Measurements from ENCODE around the gene FAT1.

GRCh38 chr4:186598686-186599085, 125.0 kb downstream of the FAT1 start:
- TF ChIP-seq CTCF (IDR thresholded peaks at IDR 0.05; ENCODE audit: low read length): no peak
- TF ChIP-seq EZH2 (optimal IDR thresholded peaks at IDR 0.05; ENCODE audit: low read depth, low read length): no peak
